HUES64 (cell line): ENCODE measurements around the gene LSM3.

Experiments used
- H3K27ac ChIP-seq: 2 replicates; pipeline ENCODE4 v1.7.0; 2013; ENCODE audit warnings: low read depth, low read length, inconsistent platforms
- H3K27me3 ChIP-seq: 2 replicates; pipeline ENCODE4 v1.6.1; 2013; ENCODE audit warnings: mild to moderate bottlenecking, low read length; ENCODE audit not compliant: insufficient read depth
- H3K36me3 ChIP-seq: 2 replicates; pipeline ENCODE4 v1.6.1; 2013; ENCODE audit warnings: mild to moderate bottlenecking, low read length; ENCODE audit not compliant: insufficient read depth
- H3K4me1 ChIP-seq: 2 replicates; pipeline ENCODE4 v1.6.1; 2013; ENCODE audit warnings: mild to moderate bottlenecking, low read length, moderate library complexity; ENCODE audit not compliant: insufficient read depth
- H3K4me3 ChIP-seq: 2 replicates; pipeline ENCODE4 v1.5.1; 2013; ENCODE audit warnings: mild to moderate bottlenecking, low read length, moderate library complexity
- H3K9ac ChIP-seq: 2 replicates; pipeline ENCODE4 v1.6.1; 2013; ENCODE audit warnings: mild to moderate bottlenecking, low read depth, low read length
- H3K9me3 ChIP-seq: 2 replicates; pipeline ENCODE4 v1.6.1; 2013; ENCODE audit warnings: low read depth, low read length; ENCODE audit not compliant: insufficient read depth
- WGBS: fragments of 150-250, 120-280 bp; methylation state at CpG from one replicate; pipeline ENCODE4 v1.1.7; 2013; ENCODE audit warnings: missing lambda C conversion rate; 5-methylcytosine and 5-hydroxymethylcytosine counted together

Gene LSM3

DNA sequence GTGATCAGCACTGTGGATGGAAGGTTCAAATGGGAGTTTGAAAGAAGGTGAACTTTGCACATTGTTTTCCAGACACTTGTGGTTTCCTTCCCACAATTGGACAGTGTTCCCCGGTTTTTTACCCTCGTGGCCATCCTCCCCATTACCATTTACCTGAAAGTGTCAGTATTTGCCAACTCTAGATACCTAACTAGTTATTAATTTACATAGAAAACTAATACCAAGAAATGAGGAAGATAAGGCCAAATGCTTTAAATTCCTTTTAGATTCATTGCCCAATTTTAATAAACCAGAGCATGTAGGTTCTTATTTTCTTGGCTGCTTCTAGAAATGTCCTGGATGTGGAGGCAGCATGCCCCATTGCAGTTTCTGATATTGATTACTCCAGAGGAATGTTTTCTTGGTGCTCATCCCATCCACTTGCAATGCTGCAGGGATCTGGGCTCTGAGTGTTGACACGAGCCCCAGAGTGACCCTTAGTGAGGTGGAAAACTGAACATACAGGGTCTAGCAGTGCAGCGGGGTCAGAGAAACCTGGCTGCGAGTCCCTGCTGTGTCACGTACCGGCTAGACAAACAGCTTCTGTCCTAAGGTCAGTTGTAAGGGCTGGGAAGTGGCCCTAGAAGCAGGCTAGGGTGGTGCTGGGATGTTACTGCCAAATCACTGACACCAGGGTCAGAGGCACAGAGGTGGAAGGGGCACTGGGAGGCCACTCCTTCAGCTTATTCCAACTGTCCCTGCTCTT, 23.5 kb downstream of the LSM3 start:
- H3K4me1 ChIP-seq = no peaks in the 10 kb centered on the region
- H3K9me3 ChIP-seq = no peaks in the 10 kb centered on the region
- no peaks in the 10 kb centered on the region for H3K27me3 ChIP-seq
- WGBS = 87% methylated on average over 7 of the region's 7 CpGs
- no peak overlapping the region for H3K27ac ChIP-seq
- no peak overlapping the region for H3K9ac ChIP-seq
- no peak overlapping the region for H3K4me3 ChIP-seq
- H3K36me3 ChIP-seq = peaks cover 24% of the 10 kb centered on the region

DNA sequence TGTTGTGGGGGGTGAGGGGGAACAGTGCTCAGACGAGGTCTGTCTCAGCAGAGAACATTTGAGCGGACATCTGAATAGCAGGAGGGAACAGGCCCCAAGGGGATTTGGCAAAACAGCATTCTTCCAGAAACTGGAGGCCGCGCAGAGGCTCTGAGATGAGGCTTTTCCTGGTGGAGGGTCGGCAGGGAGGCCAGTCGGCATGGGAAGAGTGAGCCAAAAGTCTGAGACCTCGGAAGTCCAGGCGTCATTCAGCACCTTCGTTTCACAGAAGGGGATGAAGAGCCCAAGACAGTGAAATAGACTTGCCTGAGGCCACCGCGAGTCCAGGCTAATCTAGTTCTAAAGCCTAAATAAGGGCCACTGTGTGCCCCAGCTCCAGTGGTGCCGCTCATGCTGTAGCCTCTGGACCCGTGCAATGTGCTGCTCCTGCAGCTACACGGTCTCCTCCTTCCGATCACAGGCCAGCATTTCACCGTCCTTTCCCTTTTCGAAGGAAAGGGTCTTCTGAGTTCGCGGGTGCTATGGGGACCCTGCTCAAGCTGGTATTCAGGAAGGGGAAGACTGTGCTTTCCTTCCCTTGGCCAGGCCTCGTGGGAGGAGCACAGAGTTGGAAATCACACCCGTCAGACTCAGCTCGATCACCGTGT, 24.4 kb downstream of the LSM3 start:
- peaks cover 16% of the 10 kb centered on the region for H3K36me3 ChIP-seq
- H3K9ac ChIP-seq = no peak overlapping the region
- no peak overlapping the region for H3K4me3 ChIP-seq
- no peak overlapping the region for H3K27ac ChIP-seq
- 76% methylated on average over 23 of the region's 23 CpGs for WGBS
- no peaks in the 10 kb centered on the region for H3K9me3 ChIP-seq
- no peaks in the 10 kb centered on the region for H3K4me1 ChIP-seq
- H3K27me3 ChIP-seq = no peaks in the 10 kb centered on the region

GRCh38 chr3:14203521-14204079, 25.0 kb downstream of the LSM3 start:
- no peaks in the 10 kb centered on the region for H3K4me1 ChIP-seq
- no peak overlapping the region for H3K27ac ChIP-seq
- H3K9ac ChIP-seq = no peak overlapping the region
- H3K27me3 ChIP-seq = no peaks in the 10 kb centered on the region
- WGBS = 56% methylated on average over 10 of the region's 10 CpGs
- peaks cover 10% of the 10 kb centered on the region for H3K36me3 ChIP-seq
- H3K4me3 ChIP-seq = no peak overlapping the region
- H3K9me3 ChIP-seq = no peaks in the 10 kb centered on the region

DNA sequence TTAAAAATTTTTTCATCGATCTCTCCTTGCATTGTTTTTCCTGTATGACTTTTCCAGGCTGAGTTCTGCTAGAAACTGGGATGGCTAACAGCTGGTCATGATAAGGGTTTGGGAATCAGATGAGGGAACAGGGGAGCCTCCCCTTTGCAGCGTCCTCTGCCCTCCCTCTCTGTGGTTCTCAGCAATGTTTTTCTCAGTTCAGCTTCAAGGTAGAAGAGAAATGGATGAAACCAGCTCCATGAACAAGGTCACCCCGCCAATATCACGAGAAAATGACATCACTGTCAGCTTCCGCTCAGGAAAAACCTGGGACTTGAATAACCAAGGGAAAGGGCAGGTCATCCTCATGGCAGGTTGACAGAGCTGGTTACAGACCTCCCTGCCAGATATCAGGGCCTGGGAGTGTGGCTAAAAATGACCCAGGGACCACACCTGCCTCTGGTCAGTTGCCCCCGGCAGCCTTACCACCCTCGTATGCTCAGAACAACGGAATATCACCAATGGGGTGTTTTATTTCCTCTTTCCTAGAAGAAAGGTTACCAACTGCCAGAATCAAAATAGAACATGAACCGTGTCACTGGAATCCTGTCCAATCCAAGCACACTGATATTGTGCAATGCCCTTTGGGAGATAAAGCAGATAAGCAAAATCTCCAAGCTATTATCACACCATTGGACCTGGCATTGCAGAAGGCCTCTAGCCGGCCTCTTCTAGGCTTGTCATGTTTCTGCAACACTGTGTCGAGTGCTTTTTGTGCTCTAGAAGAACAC, 26.1 kb downstream of the LSM3 start:
- Histone ChIP-seq H3K4me3 (no peak overlapping the region), H3K27me3 (no peaks in the 10 kb centered on the region), H3K9ac (no peak overlapping the region), H3K4me1 (no peaks in the 10 kb centered on the region; the same call in 1 of the 2 replicates), H3K9me3 (no peaks in the 10 kb centered on the region), H3K27ac (no peak overlapping the region), H3K36me3 (no peaks in the 10 kb centered on the region)
- WGBS = 92% methylated on average over 11 of the region's 11 CpGs

DNA sequence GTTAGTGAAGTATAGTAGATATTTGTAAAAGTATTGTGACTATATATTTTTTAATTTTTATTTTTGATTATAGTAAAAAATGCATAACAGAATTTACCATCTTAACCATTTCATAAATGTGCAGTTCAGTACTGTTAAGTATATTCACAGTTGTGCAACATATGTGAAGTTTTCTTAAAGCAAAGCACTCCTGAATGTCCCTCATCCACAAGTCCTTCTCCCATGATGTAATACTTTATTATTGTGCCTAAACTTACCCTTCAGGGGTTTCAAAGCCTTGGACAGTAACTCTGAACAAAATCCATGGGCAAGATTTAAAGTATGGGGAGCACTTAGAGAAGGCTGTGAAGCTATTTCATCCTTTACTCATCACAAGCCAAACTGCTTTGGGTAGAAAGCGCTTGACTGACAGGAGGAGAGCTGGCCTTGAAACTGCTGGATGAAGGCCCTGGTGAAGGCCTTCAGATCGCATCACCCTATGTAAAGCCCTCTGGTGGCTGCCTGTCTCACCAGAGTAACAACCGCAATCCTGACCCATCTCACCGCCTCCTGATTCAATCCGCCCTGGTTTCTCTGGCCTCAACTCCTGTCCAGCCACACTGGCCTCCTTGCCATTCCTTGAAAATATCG, 28.0 kb downstream of the LSM3 start:
- Histone ChIP-seq H3K4me1 (peaks cover 7% of the 10 kb centered on the region), H3K9me3 (no peaks in the 10 kb centered on the region), H3K9ac (no peak overlapping the region), H3K27ac (no peak overlapping the region), H3K36me3 (no peaks in the 10 kb centered on the region), H3K27me3 (no peaks in the 10 kb centered on the region), H3K4me3 (no peak overlapping the region)
- WGBS = 85% methylated on average over 6 of the region's 6 CpGs

DNA sequence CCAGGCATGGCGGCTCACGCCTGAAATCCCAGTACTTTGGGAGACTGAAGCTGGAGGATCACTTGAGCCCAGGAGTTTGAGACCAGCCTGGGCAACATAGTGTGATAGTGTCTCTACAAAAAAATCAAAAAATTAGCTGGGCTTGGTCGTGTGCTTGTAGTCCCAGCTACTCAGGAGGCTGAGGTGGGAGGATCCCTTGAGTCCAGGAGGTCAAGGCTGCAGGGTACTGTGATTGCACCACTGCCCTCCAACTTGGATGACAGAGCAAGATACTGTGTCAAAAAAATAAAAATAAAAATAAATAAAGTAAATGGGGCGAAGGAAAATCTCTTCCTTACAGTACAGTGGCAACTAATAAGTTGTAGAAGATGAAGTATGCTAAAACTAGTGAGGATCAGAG, 29.6 kb downstream of the LSM3 start:
- H3K9me3 ChIP-seq = no peaks in the 10 kb centered on the region
- 89% methylated on average over 3 of the region's 4 CpGs for WGBS
- H3K4me3 ChIP-seq = no peak overlapping the region
- no peaks in the 10 kb centered on the region for H3K27me3 ChIP-seq
- H3K27ac ChIP-seq = no peak overlapping the region
- H3K4me1 ChIP-seq = peaks cover 7% of the 10 kb centered on the region
- no peak overlapping the region for H3K9ac ChIP-seq
- H3K36me3 ChIP-seq = no peaks in the 10 kb centered on the region

DNA sequence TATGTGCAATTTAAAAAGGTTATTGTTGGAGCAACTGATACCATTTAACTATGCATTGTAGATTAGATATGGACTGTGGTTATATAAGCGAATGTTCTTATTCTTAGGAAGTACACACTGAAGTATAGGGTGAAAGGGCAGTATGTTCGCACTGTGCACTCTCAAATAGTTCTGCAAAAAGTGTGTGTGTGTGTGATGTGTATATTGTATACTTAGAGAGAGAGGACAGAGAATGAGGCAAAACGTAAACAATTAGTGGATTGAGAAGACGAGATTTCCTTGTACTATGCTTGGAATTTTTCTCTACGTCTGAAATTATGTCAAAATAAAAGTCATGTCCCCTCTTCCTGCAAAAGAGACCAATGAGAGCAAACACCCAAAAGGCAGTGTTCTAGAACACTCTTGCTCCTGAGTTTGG, 30.4 kb downstream of the LSM3 start:
- Histone ChIP-seq H3K36me3 (no peaks in the 10 kb centered on the region), H3K9ac (no peak overlapping the region), H3K27ac (no peak overlapping the region), H3K9me3 (no peaks in the 10 kb centered on the region), H3K4me1 (peaks cover 7% of the 10 kb centered on the region), H3K27me3 (no peaks in the 10 kb centered on the region), H3K4me3 (no peak overlapping the region)
- WGBS = 79% methylated on average over 5 of the region's 5 CpGs

DNA sequence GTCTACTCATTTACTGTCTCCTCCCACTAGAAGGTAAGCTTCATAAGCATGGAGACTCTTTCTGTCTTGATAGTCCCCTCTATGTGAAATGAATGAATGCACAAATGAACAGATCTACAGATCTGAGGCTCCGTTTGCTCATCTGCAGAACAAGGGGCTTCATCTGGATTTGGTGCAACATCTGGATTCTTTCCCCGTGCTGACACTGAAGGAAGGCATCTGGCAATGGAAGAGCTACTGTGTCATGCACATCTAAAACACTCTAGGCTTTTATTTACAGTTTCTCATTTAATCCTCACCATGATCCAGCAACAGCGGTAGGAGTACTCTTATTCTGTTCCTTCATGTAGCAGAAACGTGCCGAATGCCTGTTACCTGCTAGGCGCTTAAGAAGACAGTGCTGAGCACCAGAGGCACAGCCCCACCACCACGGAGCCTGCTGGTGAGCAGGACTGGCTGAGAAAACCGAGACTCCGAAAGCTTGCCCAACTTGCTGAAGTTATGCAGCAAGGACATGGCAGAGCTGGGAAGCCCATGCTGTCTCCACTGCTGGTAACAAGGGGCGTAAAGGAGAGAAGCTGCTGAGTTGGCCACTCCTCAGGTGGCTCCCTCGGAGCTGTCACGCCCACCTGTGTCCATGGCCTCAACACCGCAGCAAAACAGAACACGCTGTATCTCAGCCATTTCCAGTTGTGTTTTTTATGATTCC, 31.1 kb downstream of the LSM3 start:
- Histone ChIP-seq H3K4me3 (no peak overlapping the region), H3K4me1 (peaks cover 7% of the 10 kb centered on the region), H3K27me3 (no peaks in the 10 kb centered on the region), H3K36me3 (no peaks in the 10 kb centered on the region), H3K27ac (no peak overlapping the region), H3K9ac (no peak overlapping the region), H3K9me3 (no peaks in the 10 kb centered on the region)
- WGBS = 83% methylated on average over 14 of the region's 14 CpGs

DNA sequence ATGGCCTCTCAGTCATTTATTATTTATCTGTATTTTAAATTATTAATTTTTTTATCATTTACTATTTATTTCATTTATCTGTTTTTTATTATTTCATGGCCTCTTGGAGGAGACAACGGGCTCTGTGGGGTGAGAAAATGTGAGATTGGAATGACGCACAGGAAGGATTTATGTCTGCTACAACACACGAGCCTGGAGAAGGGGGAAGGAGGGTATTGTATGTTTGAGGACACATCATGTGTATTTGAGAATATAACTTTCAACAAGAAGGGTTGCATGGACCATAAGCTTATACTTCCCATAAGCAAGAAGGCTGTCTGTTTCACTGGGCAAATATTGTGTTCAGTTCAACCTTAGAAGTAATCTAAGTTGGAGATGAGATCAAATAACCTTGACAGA, 31.7 kb downstream of the LSM3 start:
- Histone ChIP-seq H3K9me3 (no peaks in the 10 kb centered on the region), H3K9ac (no peak overlapping the region), H3K36me3 (no peaks in the 10 kb centered on the region), H3K4me1 (peaks cover 7% of the 10 kb centered on the region), H3K27me3 (no peaks in the 10 kb centered on the region), H3K27ac (no peak overlapping the region), H3K4me3 (no peak overlapping the region)
- 94% methylated on average over 3 of the region's 3 CpGs for whole genome bisulfite sequencing

- Histone ChIP-seq H3K9ac (no peak overlapping the region), H3K27ac (no peak overlapping the region), H3K27me3 (no peaks in the 10 kb centered on the region), H3K4me3 (no peak overlapping the region), H3K36me3 (no peaks in the 10 kb centered on the region), H3K4me1 (peaks cover 7% of the 10 kb centered on the region), H3K9me3 (no peaks in the 10 kb centered on the region)
- WGBS = 68% methylated on average over 4 of the region's 4 CpGs
Measured at GRCh38 chr3:14210843-14211594, 32.4 kb downstream of the LSM3 start.
